ELF-1 (cell line): ENCODE measurements around the gene NCAPG.

Experiments
- DNase-seq: peaks from one replicate; pipeline ENCODE4 v3.0.0-alpha.2; 2016; ENCODE audit warnings: low read depth, low spot score

The NCAPG gene

GRCh38 chr4:17810260-17811077 lies at the start of gene NCAPG, which contains the start of gene DCAF16:
Gene NCAPG (plus strand): TSS chr4:17810979. CDS start chr4:17811078, 99 bp downstream.
Gene DCAF16 (minus strand): TSS chr4:17810757. CDS start chr4:17804141, 6,616 bp downstream.
- DNase-seq = peak; percentile 99

- no peak for DNase-seq
Observed at GRCh38 chr4:17761062-17761461, 49.7 kb upstream of the NCAPG start.

GRCh38 chr4:17762726-17763125 lies 48.1 kb upstream of the NCAPG start:
- DNase-seq = no peak

- no peak for DNase-seq
Observed at GRCh38 chr4:17763416-17763815, 47.4 kb upstream of the NCAPG start.

- no peak for DNase-seq
Observed at GRCh38 chr4:17763931-17764330, 46.8 kb upstream of the NCAPG start.

- no peak for DNase-seq
Observed at GRCh38 chr4:17765514-17766286, 45.1 kb upstream of the NCAPG start.

GRCh38 chr4:17766826-17767458 lies 43.8 kb upstream of the NCAPG start:
- DNase-seq = no peak

GRCh38 chr4:17769406-17770174 lies 41.2 kb upstream of the NCAPG start:
- no peak for DNase-seq

- DNase-seq = no peak
Observed at GRCh38 chr4:17770845-17771244, 39.9 kb upstream of the NCAPG start.

- no peak for DNase-seq
Observed at GRCh38 chr4:17771284-17771908, 39.4 kb upstream of the NCAPG start.

- DNase-seq = no peak
Observed at GRCh38 chr4:17773135-17773698, 37.6 kb upstream of the NCAPG start.

GRCh38 chr4:17778431-17778830 lies 32.3 kb upstream of the NCAPG start:
- no peak for DNase-seq

GRCh38 chr4:17780501-17781299 lies 30.1 kb upstream of the NCAPG start:
- DNase-seq = peak; percentile 37

GRCh38 chr4:17781300-17782287 lies 29.2 kb upstream of the NCAPG start, which contains the start of gene FAM184B:
Gene FAM184B (minus strand): TSS chr4:17781621. CDS start chr4:17781299, 322 bp downstream.
- peak; percentile 44 for DNase-seq

- no peak for DNase-seq
Observed at GRCh38 chr4:17785858-17786257, 24.9 kb upstream of the NCAPG start.

- no peak for DNase-seq
Observed at GRCh38 chr4:17786567-17786966, 24.2 kb upstream of the NCAPG start.

GRCh38 chr4:17787315-17787714 lies 23.5 kb upstream of the NCAPG start:
- DNase-seq = no peak

- no peak for DNase-seq
Observed at GRCh38 chr4:17788956-17789355, 21.8 kb upstream of the NCAPG start.
